Measurements from ENCODE around the gene GUCD1.

The GUCD1 gene

DNA sequence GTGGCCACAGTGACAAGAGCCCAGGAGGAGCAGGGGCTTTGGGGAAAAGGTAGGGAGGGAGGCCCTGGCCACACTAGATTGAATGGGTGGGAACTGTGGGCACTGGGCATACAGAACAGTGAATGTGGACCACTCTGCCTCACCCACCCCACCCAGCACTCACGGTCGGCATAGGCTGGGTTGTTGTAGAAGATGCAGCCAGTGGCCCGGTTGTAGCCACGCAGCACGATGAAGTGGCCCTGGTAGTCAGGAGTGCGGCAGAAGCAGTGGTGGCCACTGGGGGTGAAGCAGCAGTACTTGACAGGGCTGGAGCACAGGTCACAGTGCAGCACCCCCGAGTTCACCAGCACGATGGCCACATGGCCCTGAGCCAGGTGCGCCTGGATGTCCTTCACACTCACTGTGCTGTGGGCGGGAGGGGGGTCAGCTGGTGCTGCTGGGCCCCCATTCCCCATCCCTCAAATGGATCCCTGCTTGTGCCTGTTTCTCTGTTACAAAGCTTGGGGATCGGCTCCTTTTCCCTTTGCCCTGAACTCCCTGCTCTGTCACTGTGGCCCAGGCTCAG is 11.2 kb downstream of the GUCD1 start:
- no peak overlapping the region for H3K27ac ChIP-seq (ENCODE audit: low read depth, low read length)
- no peaks in the 10 kb centered on the region for H3K27me3 ChIP-seq (ENCODE audit: insufficient read depth, low read length, poor library complexity)
- H3K9ac ChIP-seq (ENCODE audit: low read length): no peak overlapping the region

DNA sequence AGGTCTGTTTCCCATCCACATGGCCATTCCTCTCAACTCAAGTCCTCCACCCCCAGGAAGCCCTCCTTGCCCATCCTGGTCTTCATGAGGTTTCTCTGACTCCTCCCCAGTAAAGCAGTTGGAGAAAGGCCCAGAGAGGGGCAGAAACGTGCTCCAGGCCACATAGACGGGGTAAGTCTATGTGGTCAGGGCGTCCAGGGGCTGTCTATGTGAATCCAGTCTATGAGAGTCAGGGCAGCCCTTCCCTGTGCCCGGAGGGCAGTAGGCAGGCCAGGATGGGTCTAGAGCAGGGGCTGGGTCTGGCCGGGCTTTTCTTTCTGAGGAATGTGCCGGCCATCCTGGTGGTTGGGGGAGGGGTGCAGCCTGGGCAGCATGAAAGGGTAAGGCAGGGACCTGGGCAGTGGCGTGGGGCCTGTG is 11.7 kb downstream of the GUCD1 start:
- no peaks in the 10 kb centered on the region for H3K79me1 ChIP-seq (ENCODE audit: low read length)
- H3K9ac ChIP-seq (ENCODE audit: low read length): no peak overlapping the region
- no peak overlapping the region for H3K56ac ChIP-seq (ENCODE audit: low read length)
- WGBS (ENCODE audit: extremely low coverage, insufficient coverage, low lambda C conversion rate): no CpG with 5 or more reads among the region's 7 CpGs
- H3K4me1 ChIP-seq (ENCODE audit: control insufficient read depth, low read depth, low read length): no peaks in the 10 kb centered on the region
- no peak overlapping the region for H3K27ac ChIP-seq (ENCODE audit: low read depth, low read length)
- H4K8ac ChIP-seq (ENCODE audit: low read depth, low read length): no peak overlapping the region
- no peak for DNase-seq
- no peak overlapping the region for H2BK5ac ChIP-seq (ENCODE audit: low read length)
- no peak overlapping the region for H2BK15ac ChIP-seq (replicated peaks; ENCODE audit: low read depth)
- H3K4me3 ChIP-seq (ENCODE audit: low read length): no peak overlapping the region
- H2AK5ac ChIP-seq (ENCODE audit: low read length): no peak overlapping the region
- no peak overlapping the region for H2BK120ac ChIP-seq (ENCODE audit: low read depth, low read length)
- no peaks in the 10 kb centered on the region for H3K79me2 ChIP-seq (ENCODE audit: control insufficient read depth, insufficient read depth, low read length)
- H3K4me2 ChIP-seq (ENCODE audit: low read length): no peak overlapping the region
- H3K18ac ChIP-seq (ENCODE audit: low read length): no peak overlapping the region
- no peak overlapping the region for H3K23ac ChIP-seq (ENCODE audit: low read length)
- H4K5ac ChIP-seq (ENCODE audit: low read length): no peak overlapping the region
- no peak overlapping the region for H3K4ac ChIP-seq (ENCODE audit: low read depth, low read length)
- peaks cover 20% of the 10 kb centered on the region for H3K36me3 ChIP-seq (ENCODE audit: control insufficient read depth, insufficient read depth, low read length)
- no peaks in the 10 kb centered on the region for H3K27me3 ChIP-seq (ENCODE audit: insufficient read depth, low read length, poor library complexity)

More for the DNA sequence above, 11.2 kb downstream of the GUCD1 start:
- H3K4me2 ChIP-seq (ENCODE audit: low read length): no peak overlapping the region
- no peak overlapping the region for H4K5ac ChIP-seq (ENCODE audit: low read length)
- H3K4me3 ChIP-seq (ENCODE audit: low read length): no peak overlapping the region
- peaks cover 2% of the 10 kb centered on the region for H3K79me1 ChIP-seq (ENCODE audit: low read length)
- H3K18ac ChIP-seq (ENCODE audit: low read length): no peak overlapping the region
- WGBS (ENCODE audit: extremely low coverage, insufficient coverage, low lambda C conversion rate): no CpG with 5 or more reads among the region's 11 CpGs
- no peak overlapping the region for H2BK15ac ChIP-seq (replicated peaks; ENCODE audit: low read depth)
- H3K79me2 ChIP-seq (ENCODE audit: control insufficient read depth, insufficient read depth, low read length): no peaks in the 10 kb centered on the region
- no peak overlapping the region for H3K56ac ChIP-seq (ENCODE audit: low read length)
- H3K4me1 ChIP-seq (ENCODE audit: control insufficient read depth, low read depth, low read length): no peaks in the 10 kb centered on the region
- no peak overlapping the region for H2BK5ac ChIP-seq (ENCODE audit: low read length)
- no peak overlapping the region for H3K23ac ChIP-seq (ENCODE audit: low read length)
- peaks cover 20% of the 10 kb centered on the region for H3K36me3 ChIP-seq (ENCODE audit: control insufficient read depth, insufficient read depth, low read length)
- H4K8ac ChIP-seq (ENCODE audit: low read depth, low read length): no peak overlapping the region
- no peak overlapping the region for H3K4ac ChIP-seq (ENCODE audit: low read depth, low read length)
- H2AK5ac ChIP-seq (ENCODE audit: low read length): no peak overlapping the region
- DNase-seq: no peak
- no peak overlapping the region for H2BK120ac ChIP-seq (ENCODE audit: low read depth, low read length)

DNA sequence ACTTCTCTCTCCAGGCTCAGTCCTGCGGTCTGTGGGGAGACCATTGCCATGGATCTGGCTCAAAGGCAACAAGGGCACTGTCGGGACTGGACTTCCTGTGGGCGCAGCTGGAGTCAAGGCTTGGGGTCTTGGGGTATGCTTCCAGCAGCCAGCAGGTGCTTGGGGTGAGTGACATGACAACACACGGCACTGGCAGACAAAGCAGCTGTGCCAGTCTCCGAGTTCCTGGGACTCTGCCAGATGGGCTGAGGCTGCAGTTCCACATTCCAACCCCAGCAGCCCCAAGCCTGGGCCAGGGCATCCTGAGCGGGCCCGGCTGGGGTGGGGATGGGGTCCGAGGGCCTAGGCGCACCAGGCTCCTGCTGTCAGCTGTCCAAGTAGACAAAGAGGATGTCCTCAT is 12.3 kb downstream of the GUCD1 start:
- Histone ChIP-seq H3K4me1 (ENCODE audit: control insufficient read depth, low read depth, low read length) (no peaks in the 10 kb centered on the region), H3K18ac (ENCODE audit: low read length) (no peak overlapping the region), H3K79me1 (ENCODE audit: low read length) (no peaks in the 10 kb centered on the region), H3K9ac (ENCODE audit: low read length) (no peak overlapping the region), H3K27me3 (ENCODE audit: insufficient read depth, low read length, poor library complexity) (no peaks in the 10 kb centered on the region), H3K36me3 (ENCODE audit: control insufficient read depth, insufficient read depth, low read length) (peaks cover 15% of the 10 kb centered on the region), H3K4me3 (ENCODE audit: low read length) (no peak overlapping the region), H3K56ac (ENCODE audit: low read length) (no peak overlapping the region), H2BK5ac (ENCODE audit: low read length) (no peak overlapping the region), H3K4me2 (ENCODE audit: low read length) (no peak overlapping the region), H2BK15ac (replicated peaks; ENCODE audit: low read depth) (no peak overlapping the region), H2BK120ac (ENCODE audit: low read depth, low read length) (no peak overlapping the region), H3K79me2 (ENCODE audit: control insufficient read depth, insufficient read depth, low read length) (no peaks in the 10 kb centered on the region), H3K4ac (ENCODE audit: low read depth, low read length) (no peak overlapping the region), H4K8ac (ENCODE audit: low read depth, low read length) (no peak overlapping the region), H2AK5ac (ENCODE audit: low read length) (no peak overlapping the region), H3K27ac (ENCODE audit: low read depth, low read length) (no peak overlapping the region), H3K23ac (ENCODE audit: low read length) (no peak overlapping the region), H4K5ac (ENCODE audit: low read length) (no peak overlapping the region)
- DNase-seq: no peak
- no CpG with 5 or more reads among the region's 9 CpGs for WGBS (ENCODE audit: extremely low coverage, insufficient coverage, low lambda C conversion rate)

DNA sequence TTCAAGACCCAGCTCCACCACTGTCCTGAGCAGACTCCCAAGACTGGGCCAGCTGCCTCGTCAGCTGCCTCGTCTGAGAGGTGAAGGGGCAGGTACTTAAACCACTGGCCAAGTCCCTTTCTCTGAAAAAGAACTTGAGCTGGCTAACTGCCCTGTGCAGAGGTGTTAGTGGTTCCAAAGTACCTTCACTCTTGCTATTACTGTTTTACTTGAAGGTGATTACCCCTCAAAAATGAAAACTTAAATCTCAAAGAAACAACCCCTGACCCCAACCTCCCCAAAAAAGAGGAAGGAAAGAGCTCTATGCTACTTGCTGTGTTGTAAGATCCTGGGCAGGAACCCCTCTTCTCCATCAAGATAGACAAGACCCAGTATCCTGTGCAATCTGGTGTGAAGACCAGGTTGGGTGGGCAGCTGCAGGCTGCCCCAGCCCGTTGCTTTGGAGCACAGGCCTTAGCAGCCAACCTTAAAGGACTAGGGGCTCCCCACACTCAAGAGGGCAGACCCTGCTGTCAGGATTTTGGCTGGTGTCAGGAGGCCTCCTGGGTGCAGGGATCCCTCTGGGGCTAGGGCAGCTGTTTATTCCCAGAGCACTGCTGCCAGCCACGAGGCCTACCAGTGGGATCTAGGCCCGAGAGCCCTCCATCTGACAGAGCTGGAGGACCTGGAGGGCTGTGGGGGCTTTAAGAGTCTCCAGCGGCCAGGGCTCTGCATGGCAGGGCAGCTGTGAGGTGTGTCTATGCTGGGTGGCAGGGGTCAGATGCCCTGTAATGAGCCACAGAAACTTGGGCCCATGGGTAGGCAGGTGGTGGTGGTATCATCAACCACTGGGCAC is 13.0 kb downstream of the GUCD1 start:
- H2BK15ac ChIP-seq (replicated peaks; ENCODE audit: low read depth): no peak overlapping the region
- no peaks in the 10 kb centered on the region for H3K4me1 ChIP-seq (ENCODE audit: control insufficient read depth, low read depth, low read length)
- no peak overlapping the region for H3K4me2 ChIP-seq (ENCODE audit: low read length)
- peaks cover 9% of the 10 kb centered on the region for H3K36me3 ChIP-seq (ENCODE audit: control insufficient read depth, insufficient read depth, low read length)
- H3K4me3 ChIP-seq (ENCODE audit: low read length): no peak overlapping the region
- H3K79me1 ChIP-seq (ENCODE audit: low read length): no peaks in the 10 kb centered on the region
- H2AK5ac ChIP-seq (ENCODE audit: low read length): no peak overlapping the region
- H3K27me3 ChIP-seq (ENCODE audit: insufficient read depth, low read length, poor library complexity): no peaks in the 10 kb centered on the region
- H2BK120ac ChIP-seq (ENCODE audit: low read depth, low read length): no peak overlapping the region
- WGBS (ENCODE audit: extremely low coverage, insufficient coverage, low lambda C conversion rate): no CpG with 5 or more reads among the region's 6 CpGs
- no peak overlapping the region for H4K5ac ChIP-seq (ENCODE audit: low read length)
- no peak overlapping the region for H4K8ac ChIP-seq (ENCODE audit: low read depth, low read length)
- no peak overlapping the region for H2BK5ac ChIP-seq (ENCODE audit: low read length)
- H3K56ac ChIP-seq (ENCODE audit: low read length): no peak overlapping the region
- H3K18ac ChIP-seq (ENCODE audit: low read length): no peak overlapping the region
- DNase-seq: no peak
- no peak overlapping the region for H3K23ac ChIP-seq (ENCODE audit: low read length)
- no peak overlapping the region for H3K4ac ChIP-seq (ENCODE audit: low read depth, low read length)
- no peak overlapping the region for H3K9ac ChIP-seq (ENCODE audit: low read length)
- H3K27ac ChIP-seq (ENCODE audit: low read depth, low read length): no peak overlapping the region
- H3K79me2 ChIP-seq (ENCODE audit: control insufficient read depth, insufficient read depth, low read length): no peaks in the 10 kb centered on the region

DNA sequence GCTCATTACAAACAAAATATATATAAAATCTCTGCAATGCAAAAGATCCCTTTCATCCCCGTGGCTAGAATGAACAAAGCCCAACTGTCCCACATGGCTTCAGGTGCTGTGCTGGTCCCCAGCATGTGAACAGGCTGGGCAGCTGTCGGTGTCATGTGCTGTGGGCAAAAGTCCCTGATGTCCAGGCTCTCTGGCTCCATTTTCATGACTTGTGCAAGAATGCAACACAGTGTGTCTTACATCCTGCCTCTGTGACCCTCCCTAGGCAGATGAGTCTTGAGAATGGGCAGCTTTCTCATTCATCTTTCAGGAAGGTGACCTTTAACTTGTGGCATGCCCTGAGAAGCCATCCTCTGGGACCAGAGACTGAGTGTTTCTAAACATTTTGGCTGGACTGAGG is 14.5 kb downstream of the GUCD1 start:
- WGBS (ENCODE audit: extremely low coverage, insufficient coverage, low lambda C conversion rate): no CpG with 5 or more reads among the region's 2 CpGs
- Histone ChIP-seq H2BK5ac (ENCODE audit: low read length) (no peak overlapping the region), H3K4me2 (ENCODE audit: low read length) (no peak overlapping the region), H3K4ac (ENCODE audit: low read depth, low read length) (no peak overlapping the region), H3K4me1 (ENCODE audit: control insufficient read depth, low read depth, low read length) (no peaks in the 10 kb centered on the region), H3K79me1 (ENCODE audit: low read length) (no peaks in the 10 kb centered on the region), H3K4me3 (ENCODE audit: low read length) (no peak overlapping the region), H2BK120ac (ENCODE audit: low read depth, low read length) (no peak overlapping the region), H3K18ac (ENCODE audit: low read length) (no peak overlapping the region), H3K56ac (ENCODE audit: low read length) (no peak overlapping the region), H3K9ac (ENCODE audit: low read length) (no peak overlapping the region), H4K8ac (ENCODE audit: low read depth, low read length) (no peak overlapping the region), H3K27ac (ENCODE audit: low read depth, low read length) (no peak overlapping the region), H2AK5ac (ENCODE audit: low read length) (no peak overlapping the region), H4K5ac (ENCODE audit: low read length) (no peak overlapping the region), H3K79me2 (ENCODE audit: control insufficient read depth, insufficient read depth, low read length) (no peaks in the 10 kb centered on the region), H3K23ac (ENCODE audit: low read length) (no peak overlapping the region), H3K36me3 (ENCODE audit: control insufficient read depth, insufficient read depth, low read length) (peaks cover 9% of the 10 kb centered on the region), H3K27me3 (ENCODE audit: insufficient read depth, low read length, poor library complexity) (no peaks in the 10 kb centered on the region), H2BK15ac (replicated peaks; ENCODE audit: low read depth) (no peak overlapping the region)
- DNase-seq: no peak

Data from mesendoderm (in vitro differentiated cells).